ENCODE data around the gene MGST3. TPM values are rescaled to one million over a fixed set of nuclear protein-coding genes. Genes with fewer than 3 reads are reported as not detected.

MGST3 gene
- total RNA-seq, 2 donors from 2014 or later, result 56.7 to 70.0 TPM

DNA sequence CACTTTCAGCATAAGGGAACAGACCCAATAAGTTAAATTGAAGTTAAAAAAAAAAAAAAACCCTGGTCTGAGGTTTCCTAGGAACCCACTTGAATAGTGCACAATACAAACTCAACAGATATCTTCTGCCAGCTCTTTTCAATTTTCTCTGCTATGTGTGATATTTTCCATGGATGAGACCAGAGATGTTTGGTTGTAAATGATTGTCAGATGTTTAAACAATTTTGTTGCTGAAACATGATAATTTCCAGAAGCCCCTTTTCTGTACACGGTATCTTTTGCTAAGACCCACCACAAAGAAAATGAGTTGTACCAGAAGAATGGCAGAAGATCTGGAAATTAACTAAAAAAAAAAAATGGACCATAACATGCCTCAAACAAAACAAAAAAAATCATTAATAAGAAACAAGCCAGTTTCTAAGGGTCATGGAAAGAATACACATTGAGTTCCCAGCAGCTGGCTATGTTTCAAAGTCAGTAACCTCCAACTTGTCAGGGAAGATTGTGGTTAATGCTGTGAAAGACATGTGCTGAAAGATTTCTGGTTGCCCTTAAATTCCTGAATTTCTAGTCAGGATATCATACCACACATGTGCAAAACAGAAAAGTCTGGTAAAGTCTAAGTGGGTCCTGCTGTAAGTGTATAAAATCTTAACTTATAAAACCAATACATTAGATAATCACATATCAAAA lies 35.6 kb upstream of the MGST3 start:
- DNase-seq (no peak), ATAC-seq (no peak)
- TF ChIP-seq, protein P1, sequence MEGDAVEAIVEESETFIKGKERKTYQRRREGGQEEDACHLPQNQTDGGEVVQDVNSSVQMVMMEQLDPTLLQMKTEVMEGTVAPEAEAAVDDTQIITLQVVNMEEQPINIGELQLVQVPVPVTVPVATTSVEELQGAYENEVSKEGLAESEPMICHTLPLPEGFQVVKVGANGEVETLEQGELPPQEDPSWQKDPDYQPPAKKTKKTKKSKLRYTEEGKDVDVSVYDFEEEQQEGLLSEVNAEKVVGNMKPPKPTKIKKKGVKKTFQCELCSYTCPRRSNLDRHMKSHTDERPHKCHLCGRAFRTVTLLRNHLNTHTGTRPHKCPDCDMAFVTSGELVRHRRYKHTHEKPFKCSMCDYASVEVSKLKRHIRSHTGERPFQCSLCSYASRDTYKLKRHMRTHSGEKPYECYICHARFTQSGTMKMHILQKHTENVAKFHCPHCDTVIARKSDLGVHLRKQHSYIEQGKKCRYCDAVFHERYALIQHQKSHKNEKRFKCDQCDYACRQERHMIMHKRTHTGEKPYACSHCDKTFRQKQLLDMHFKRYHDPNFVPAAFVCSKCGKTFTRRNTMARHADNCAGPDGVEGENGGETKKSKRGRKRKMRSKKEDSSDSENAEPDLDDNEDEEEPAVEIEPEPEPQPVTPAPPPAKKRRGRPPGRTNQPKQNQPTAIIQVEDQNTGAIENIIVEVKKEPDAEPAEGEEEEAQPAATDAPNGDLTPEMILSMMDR (IDR thresholded peaks at IDR 0.05), result no peak
- no peak for TF ChIP-seq POLR2A (IDR thresholded peaks at IDR 0.05)
- H3K4me1 ChIP-seq, result peaks cover 13% of the 10 kb centered on the region
- H3K27me3 ChIP-seq, result no peaks in the 10 kb centered on the region
- no peak overlapping the region for H3K27ac ChIP-seq
- H3K9me3 ChIP-seq, result no peaks in the 10 kb centered on the region
- no peaks in the 10 kb centered on the region for H3K36me3 ChIP-seq (replicated peaks in 1 of 2; ENCODE audit: insufficient read depth in 1 of 2, low read depth in 2 of 2)
- 48 to 58% methylated on average over 1 of the region's 1 CpG for WGBS, 2 donors
- H3K4me3 ChIP-seq, result no peak overlapping the region
- intact Hi-C loops (cut with DNase I), result no loop called here

DNA sequence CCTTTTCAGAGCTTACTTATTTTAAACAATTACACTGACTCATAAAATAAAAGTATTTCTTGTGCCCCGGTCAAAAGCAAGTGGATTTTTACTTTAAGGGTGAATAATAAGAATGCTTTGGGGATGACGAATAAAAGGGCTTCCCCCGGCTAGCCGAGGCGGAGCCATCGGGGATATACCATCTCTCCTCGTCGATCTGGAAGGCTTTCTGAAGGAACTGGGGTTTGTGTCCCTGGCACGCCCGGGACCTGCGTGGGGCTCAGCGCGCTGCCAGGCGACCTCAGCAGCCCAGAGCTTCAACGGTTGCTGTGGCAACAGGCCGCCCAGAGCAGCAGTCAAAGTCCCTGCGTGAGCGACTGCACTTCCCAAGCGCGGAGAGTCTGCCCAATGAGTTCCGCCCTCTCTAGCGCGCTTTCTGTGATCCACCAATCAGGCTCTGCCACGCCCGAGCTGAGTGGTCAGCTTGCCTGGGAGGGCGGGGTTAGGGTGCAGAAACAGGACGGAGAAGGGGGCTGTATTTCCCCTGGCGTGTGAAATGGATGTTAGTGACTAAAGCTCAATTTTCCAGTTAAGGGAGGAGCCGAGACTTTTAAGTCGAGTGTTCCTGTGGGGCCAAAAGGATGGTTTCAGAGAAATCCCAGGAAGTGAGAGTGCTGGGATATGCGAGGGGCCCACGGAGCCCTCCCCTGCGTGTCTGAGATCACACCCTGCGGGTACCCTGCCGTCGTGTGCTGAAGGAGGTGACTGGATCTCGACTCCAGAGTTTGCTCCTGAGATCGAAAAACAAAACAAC lies 33.0 kb upstream of the MGST3 start:
- Histone ChIP-seq H3K4me3 (peak overlapping the region; percentile 17 to 48), H3K4me1 (peaks cover 21% of the 10 kb centered on the region), H3K27me3 (no peaks in the 10 kb centered on the region), H3K36me3 (replicated peaks in 1 of 2; ENCODE audit: insufficient read depth in 1 of 2, low read depth in 2 of 2) (no peaks in the 10 kb centered on the region), H3K9me3 (no peaks in the 10 kb centered on the region), H3K27ac (peak overlapping the region; percentile 34 to 90 (median 66))
- WGBS, 2 donors, result 0% methylated on average over 20 to 38 of the region's 38 CpGs
- intact Hi-C loops (cut with DNase I), result no loop called here
- peak; percentile 100 for ATAC-seq
- TF ChIP-seq POLR2A (IDR thresholded peaks at IDR 0.05), result peak; percentile 32 to 78 (median 61)
- TF ChIP-seq, protein P1 (IDR thresholded peaks at IDR 0.05), result no peak
- peak; percentile 97 to 99 (median 98) for DNase-seq

GRCh38 chr1:165598676-165599059 lies 32.4 kb upstream of the MGST3 start:
- Histone ChIP-seq H3K27ac (peak overlapping the region; percentile 34 to 90 (median 66)), H3K9me3 (no peaks in the 10 kb centered on the region), H3K4me1 (peaks cover 21% of the 10 kb centered on the region), H3K27me3 (no peaks in the 10 kb centered on the region), H3K36me3 (replicated peaks in 1 of 2; ENCODE audit: insufficient read depth in 1 of 2, low read depth in 2 of 2) (no peaks in the 10 kb centered on the region), H3K4me3 (peak overlapping the region; percentile 17 to 48)
- 3 to 12% methylated on average over 3 of the region's 3 CpGs for WGBS, 2 donors
- ATAC-seq (no peak), DNase-seq (peak in 2 of 4 donors; percentile 11 to 23)
- TF ChIP-seq POLR2A (IDR thresholded peaks at IDR 0.05), result no peak
- TF ChIP-seq, protein P1 (IDR thresholded peaks at IDR 0.05), result no peak
- intact Hi-C loops (cut with DNase I), result no loop called here

DNA sequence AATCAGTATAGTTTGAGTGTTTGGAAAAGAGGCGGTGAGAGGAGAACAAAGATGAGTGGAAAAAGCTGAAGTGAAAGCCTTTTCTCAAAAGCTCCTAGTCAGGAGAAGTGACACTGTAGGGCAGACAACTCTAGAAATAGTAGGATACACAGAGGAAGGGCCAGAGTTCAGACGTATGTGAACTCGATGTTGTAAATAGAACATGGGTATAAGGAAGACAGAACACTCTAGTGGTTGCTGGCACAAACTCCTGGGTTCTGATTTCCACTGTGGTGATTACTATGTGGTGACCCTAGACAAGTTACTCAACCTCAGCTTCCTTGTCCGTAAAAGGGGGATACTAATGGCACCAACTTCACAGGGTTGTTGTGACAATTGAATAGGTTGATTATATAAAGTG lies 30.2 kb upstream of the MGST3 start:
- TF ChIP-seq POLR2A (IDR thresholded peaks at IDR 0.05), result no peak
- TF ChIP-seq, protein P1 (IDR thresholded peaks at IDR 0.05), result no peak
- intact Hi-C loops (cut with DNase I), result loop anchor here (10.0 kb wide), 1 partner anchor 314 kb away; no protein-coding TSS in a partner anchor
- WGBS, 2 donors, result 35 to 44% methylated on average over 4 of the region's 4 CpGs
- no peaks in the 10 kb centered on the region for H3K36me3 ChIP-seq (replicated peaks in 1 of 2; ENCODE audit: insufficient read depth in 1 of 2, low read depth in 2 of 2)
- H3K27ac ChIP-seq, result no peak overlapping the region
- peaks cover 21% of the 10 kb centered on the region for H3K4me1 ChIP-seq
- no peaks in the 10 kb centered on the region for H3K9me3 ChIP-seq
- DNase-seq (peak in 1 of 4 donors; percentile 7), ATAC-seq (no peak)
- no peaks in the 10 kb centered on the region for H3K27me3 ChIP-seq
- no peak overlapping the region for H3K4me3 ChIP-seq

All from body of pancreas (tissue), 4 donors.